GM15510 (cell line): ENCODE results near the gene E2F1.

ENCODE experiments used
- POLR2A ChIP-seq: IDR thresholded peaks from 3 replicates; pipeline ENCODE4 v1.6.1; 2011; ENCODE audit warnings: borderline replicate concordance; ENCODE audit not compliant: insufficient read length; ENCODE audit errors: extremely low read depth

The E2F1 gene

DNA sequence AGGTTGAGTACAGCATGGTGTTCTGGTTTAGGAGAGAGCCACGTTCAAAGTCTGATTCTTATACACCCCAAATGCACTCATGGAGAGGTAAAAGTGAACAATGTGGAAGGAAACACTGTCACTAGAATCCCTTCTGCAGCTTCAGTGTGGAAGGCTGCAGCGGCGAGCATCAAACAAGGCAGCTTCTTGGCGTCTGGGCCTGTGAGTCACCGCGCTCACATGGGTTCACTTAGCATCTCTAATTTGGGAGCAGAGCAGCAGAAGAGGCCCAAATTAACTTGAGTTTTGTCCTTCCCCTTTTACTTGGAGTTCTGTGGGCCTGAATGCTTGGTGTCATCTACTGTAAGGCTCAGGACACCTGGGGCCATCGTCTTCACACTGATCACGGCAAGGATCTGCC, 10.9 kb upstream of the E2F1 start:
- TF ChIP-seq POLR2A = no peak

DNA sequence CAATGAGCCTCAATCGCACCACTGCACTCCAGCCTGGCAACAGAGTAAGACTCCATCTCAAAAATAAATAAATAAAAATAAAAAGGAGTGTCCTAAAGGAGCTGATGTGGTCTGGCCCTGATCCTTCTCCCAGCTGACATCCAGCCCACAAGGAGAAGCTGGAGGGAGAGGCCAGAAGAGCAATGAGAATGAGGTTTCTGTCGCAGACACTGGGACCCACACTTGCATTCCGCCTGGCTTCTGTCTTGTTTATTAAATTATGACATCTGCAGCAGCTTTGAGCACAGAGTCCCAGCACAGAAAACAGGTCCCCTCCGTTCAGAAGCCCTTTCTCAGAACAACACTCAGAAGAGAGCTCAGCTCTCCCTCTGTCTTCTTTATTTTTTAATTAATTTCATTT, 10.3 kb upstream of the E2F1 start:
- TF ChIP-seq POLR2A = no peak

DNA sequence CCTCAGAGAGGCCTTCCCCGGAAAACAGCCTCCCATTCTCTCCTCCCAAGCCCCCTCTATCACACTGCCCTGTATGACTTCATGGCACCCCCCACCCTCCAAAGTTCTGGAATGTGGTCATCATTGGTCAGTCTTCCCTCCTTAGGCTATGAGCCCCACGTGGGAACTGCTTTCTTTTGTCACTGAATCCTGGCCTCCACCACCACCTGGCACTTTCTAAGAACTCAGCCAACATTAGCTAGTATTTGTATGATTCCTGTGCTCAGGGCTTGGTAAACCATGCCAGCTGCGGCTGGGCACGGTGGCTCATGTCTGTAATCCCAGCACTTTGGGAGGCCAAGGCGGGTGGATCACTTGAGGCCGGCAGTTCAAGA, 8.4 kb upstream of the E2F1 start:
- TF ChIP-seq POLR2A = no peak

DNA sequence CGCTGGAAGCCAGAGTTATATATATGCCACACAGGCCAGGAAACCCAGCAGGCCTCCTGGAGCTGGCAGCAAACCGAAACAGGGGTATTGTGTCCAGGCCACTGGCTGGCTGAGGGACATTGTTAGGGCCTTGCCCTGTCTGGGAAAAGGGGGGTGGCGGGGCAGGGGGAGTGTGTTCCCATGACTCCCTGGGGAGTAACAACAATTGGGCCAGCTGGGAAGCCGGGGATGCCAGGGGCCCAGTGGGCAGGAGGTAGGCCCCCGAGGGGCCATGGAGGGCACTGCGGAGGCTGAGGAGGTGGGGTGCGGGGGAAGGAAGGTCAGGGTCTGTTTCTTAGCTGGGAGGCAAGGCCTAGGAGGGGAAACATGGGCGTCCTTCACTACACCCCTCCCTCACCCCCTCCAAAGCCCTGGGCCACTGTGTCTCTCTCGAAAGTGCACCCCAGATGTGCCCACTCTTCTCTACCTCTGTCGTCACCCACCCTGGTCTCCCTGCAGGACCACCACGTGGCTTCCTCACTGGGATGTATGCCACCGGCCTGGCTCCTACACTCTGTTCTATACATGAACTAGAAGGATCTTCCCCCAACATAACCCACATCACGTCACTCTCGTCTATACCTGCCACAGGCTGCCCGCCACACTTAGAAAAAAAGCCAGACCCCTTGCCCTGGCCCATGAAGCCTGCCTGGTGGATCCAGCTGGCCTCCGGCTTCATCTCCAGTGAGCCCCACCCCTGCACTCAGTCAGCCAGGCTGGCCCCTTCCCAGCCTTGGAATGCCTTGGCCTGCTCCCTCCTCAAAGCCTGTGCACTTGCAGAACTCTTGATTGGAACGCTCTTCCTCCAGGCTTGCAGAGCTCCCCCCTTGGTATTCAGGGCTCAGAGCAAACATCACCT, 7.8 kb upstream of the E2F1 start:
- no peak for TF ChIP-seq POLR2A

DNA sequence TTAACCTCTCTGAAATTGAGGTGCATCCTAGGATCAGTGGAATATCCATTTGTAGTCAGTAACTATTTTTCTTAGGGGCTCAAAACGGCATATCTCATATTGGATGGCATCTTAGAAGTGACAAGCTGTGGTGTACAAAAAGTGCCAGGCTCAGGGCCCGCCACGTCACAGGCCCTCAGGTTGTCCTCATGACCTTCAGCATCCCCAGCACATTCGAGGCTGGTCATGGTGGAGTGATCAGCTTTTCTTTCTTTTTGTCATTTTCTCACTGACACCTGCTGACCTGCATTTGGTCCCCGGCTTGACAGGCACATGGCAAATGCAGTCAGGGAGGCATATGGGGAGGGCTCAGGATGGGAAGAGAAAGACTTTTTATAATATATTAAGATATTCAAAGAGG, 7.1 kb upstream of the E2F1 start:
- no peak for TF ChIP-seq POLR2A

DNA sequence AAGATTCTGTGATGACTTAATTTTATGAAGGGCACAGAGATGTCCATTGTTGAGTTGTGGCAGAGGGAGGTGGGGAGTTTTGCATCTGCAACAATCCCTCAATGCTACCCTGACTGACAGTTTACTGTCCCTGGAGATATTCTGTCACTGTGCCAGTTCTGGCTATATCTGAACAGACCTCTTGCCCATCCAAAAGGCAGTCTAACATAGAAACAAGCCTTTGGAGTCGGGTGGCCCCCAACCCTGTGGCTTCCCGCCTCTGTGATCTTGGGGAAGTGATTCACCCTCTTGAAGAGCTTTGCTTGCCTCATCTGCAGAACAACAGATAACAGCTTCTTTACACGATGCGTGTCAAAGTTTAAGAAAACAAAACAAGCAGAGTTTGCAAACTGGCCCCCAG, 3.8 kb upstream of the E2F1 start:
- TF ChIP-seq POLR2A = no peak

DNA sequence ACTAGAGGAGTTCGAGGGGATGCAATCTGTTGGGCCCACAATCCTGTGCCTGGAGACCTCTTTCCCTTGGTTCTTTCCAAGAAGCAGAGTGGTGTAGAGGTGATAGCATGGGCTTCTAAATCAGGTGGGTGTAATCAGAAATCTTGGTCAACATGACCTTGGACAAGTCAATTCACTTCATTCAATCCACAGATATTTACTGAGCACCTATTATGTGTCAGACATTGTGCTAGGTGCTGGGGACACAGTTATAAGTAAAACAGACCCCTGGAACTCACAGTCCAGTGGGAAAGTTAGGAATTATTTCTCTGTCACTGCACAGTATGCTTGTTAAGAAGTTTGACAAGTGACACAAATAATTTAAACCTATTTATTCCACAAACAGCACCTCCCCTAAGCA, 3.3 kb upstream of the E2F1 start:
- TF ChIP-seq POLR2A = no peak

DNA sequence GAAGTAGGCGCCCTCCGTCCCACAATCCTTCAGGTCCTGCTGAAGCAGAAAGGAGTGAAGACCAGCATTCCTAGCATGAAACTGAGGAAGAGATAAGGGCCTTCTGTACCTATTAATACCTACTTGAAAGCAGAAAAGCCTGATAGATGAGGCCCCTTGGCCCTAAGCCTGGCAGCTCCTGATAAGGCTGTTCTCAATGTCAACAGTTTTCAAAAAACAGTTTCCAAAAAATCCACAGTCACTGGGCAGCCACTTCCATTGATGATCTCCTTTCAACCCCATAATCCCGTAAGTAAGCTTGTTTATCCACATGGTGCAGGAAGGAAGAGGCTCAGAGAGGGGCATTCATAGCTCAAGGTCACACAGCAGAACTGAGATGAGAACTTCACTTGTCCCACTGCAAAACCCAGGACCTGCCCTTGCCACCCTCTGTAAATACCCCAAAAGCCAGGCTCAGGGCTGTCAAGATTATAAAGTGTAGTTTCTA, 2.8 kb upstream of the E2F1 start:
- no peak for TF ChIP-seq POLR2A

DNA sequence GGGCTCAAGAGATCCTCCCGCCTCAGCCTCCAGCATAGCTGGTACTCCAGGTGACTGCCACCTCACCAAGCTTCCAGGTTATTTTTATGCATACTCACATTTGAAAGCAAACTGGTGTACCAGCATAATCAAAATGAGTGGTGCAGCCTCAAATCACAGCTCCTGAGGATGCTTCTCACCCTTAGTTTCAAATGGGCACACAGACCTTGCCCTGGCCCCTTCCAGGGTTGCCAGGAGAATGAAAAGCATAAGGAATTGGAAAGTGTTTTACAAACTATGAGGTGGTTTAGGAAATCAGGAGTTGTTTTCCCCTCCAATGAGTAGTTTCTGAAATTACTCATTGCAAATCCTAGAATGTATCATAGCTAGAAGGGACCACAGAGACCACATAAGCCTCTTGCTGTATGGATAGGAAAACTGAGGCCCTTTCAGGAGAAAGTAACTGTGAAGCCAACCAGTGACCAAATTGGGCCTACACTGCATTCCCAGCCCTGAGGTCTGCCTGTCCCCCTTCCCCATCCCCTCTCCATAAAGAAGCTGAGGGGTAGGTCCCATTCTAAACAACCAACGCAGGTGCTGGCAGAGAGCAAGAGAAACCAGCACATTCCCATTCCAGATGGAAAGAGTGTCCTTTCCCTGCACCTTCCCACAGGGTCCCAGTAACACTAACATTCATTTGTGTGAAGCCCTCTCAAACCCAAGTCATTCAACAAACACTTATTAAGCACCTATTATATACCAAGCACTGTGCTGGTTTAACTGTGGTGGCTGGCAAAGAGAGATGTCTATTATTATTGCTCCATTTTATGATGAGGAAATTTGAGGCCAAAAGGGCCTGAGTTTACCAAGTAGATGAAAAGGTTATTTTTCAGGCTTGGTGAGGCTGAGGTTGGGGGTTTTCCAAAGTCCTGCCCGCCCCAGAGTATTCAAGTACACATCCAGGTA, 2.1 kb upstream of the E2F1 start:
- TF ChIP-seq POLR2A = no peak

DNA sequence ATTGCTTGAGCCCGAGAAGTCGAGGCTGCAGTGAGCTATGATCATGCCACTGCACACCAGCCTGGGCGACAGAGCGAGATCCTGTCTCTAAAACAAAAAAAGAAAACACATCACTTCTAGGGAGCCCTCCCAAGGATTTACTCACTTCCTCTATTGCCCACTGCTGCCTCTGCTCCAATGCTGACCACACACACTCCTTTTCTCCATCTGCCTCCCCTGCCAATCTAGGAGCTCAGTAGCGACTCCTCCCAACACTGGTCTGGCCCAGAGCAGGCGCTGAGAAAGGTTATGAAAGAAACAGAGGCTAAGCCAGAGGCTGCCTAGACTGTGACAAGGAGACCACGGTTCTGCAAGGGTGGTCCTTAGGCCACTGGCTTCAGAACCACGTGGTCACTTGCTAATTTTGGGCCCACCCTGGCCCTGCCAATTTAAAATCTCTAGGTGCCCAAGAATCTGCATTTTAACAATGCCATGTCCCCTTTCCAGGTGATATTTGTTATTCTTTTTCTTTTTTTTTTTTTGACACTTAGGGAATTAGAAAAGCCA, 1.3 kb upstream of the E2F1 start:
- TF ChIP-seq POLR2A = no peak

DNA sequence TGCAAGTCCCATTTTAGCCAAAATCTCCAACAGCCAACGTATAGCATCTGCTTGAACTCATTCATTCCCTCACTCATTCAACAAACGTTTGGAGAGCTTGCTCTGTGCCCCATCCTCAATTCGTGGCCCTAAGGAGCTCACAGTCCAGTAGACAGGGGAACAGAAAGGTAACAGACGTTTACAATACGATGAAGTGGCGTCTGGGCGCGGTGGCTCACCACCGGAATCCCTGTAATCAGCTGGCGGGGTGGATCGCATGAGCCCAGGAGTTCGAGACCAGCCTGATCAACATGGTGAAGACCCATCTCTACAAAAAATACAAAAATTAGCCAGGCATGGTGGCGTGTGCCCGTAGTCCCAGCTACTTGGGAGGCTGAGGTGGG, 790 bp upstream of the E2F1 start:
- no peak for TF ChIP-seq POLR2A

DNA sequence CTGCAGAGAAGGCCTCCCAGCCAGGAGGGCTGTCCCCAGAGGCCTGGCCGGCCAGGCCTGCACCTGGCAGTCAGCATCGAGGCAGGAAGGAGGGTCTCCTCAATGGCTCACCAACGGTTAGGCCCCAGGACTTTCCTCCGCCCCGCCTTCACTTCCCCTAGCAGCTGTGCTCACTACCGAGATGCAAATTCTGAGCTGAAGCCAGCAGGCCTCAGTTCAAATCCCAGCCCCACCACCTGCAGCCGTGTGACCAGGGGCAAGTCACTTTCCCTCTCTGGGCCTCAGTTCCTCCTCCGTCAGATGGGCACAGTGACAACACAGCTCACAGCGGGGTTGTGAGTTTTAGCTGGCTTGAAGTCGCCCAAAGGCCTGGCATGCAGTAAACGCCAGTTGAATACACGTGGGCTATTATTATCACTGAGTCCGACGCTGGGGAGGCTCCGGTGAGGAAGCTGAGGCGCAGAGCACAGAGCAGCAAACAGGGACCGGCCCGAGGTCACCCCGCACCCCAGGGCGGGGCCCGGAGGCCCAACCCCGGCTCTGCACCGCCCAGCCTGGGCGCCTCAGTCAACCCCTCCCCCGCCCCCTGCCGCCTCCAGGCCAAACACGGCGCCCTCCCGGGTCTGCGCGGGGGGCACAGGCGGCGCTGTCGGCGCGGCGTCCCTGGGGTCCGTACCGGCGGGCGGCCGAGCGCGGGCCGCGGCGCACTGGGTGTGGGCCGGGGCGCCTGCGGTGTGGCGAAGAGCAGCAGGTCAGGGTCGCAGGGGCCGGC, 671 bp downstream of the E2F1 start:
- no peak for TF ChIP-seq POLR2A

DNA sequence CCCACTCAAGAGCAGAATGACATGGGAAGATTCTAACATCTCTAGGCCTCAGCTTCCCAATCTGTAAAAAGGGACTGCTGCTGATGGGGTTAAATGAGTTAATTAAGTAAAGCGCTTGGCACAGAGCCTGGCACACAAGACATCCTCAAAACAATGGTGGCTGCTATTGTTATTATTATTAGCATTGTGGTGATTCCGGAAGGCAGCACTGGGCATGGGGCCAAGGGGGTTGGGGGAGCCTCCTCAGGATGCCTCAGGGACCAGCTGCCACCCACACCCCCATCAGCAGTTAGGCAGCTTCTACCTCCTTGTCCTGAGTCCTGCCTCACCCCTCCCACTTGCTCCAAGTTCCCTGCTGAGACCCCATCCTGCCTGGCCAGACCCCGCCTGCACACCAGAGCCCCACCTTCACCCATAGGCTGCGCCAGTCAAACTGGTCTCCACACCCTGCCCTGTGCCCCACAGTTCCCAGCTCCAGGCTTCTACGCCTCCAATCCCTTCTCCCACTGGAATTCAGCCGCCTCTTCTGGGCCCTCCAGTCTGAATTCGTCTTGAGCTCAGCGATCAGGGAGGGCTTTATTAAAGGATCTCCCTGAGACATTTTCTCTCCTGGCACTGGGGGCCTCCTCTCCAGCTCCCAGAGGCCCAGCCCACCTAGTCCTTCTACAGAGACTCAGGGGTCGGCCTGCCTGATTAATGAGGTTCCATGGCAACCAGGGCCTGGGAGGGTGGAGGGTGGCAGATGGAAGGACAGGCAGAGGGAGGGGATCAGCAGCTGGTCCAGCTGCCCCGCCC, 1.5 kb downstream of the E2F1 start:
- TF ChIP-seq POLR2A = no peak
